ENCODE results near the gene LGALSL.

- TF ChIP-seq MAX (IDR thresholded peaks at IDR 0.05) (no peak), ZKSCAN1 (IDR thresholded peaks at IDR 0.05; ENCODE audit: low read length) (no peak), TOPORS (CRISPR knock-in tag; IDR thresholded peaks at IDR 0.05) (no peak), ZSCAN30 (CRISPR knock-in tag; IDR thresholded peaks at IDR 0.05) (no peak), MEIS1 (CRISPR knock-in tag; IDR thresholded peaks at IDR 0.05; ENCODE audit: borderline replicate concordance) (no peak)
- TF ChIP-seq, protein P1, sequence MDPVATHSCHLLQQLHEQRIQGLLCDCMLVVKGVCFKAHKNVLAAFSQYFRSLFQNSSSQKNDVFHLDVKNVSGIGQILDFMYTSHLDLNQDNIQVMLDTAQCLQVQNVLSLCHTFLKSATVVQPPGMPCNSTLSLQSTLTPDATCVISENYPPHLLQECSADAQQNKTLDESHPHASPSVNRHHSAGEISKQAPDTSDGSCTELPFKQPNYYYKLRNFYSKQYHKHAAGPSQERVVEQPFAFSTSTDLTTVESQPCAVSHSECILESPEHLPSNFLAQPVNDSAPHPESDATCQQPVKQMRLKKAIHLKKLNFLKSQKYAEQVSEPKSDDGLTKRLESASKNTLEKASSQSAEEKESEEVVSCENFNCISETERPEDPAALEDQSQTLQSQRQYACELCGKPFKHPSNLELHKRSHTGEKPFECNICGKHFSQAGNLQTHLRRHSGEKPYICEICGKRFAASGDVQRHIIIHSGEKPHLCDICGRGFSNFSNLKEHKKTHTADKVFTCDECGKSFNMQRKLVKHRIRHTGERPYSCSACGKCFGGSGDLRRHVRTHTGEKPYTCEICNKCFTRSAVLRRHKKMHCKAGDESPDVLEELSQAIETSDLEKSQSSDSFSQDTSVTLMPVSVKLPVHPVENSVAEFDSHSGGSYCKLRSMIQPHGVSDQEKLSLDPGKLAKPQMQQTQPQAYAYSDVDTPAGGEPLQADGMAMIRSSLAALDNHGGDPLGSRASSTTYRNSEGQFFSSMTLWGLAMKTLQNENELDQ (CRISPR knock-in tag; IDR thresholded peaks at IDR 0.05; ENCODE audit: borderline replicate concordance): no peak
Observed at GRCh38 chr2:64461271-64462058, 7.5 kb downstream of the LGALSL start.
